Amygdala (tissue), 56 donors: Measurements from ENCODE around the gene PRPF38B.
"Not testable (repeated sequence)": the region's sequence is repeated elsewhere in the genome, so short reads cannot be mapped to it uniquely, and the experiment has no call there.

ENCODE experiments used
- DNase-seq, 56 donors: peaks; one replicate each; lab custom pipeline; 2025; lab: John Stamatoyannopoulos, UW

The PRPF38B gene, protein sequence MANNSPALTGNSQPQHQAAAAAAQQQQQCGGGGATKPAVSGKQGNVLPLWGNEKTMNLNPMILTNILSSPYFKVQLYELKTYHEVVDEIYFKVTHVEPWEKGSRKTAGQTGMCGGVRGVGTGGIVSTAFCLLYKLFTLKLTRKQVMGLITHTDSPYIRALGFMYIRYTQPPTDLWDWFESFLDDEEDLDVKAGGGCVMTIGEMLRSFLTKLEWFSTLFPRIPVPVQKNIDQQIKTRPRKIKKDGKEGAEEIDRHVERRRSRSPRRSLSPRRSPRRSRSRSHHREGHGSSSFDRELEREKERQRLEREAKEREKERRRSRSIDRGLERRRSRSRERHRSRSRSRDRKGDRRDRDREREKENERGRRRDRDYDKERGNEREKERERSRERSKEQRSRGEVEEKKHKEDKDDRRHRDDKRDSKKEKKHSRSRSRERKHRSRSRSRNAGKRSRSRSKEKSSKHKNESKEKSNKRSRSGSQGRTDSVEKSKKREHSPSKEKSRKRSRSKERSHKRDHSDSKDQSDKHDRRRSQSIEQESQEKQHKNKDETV

DNA sequence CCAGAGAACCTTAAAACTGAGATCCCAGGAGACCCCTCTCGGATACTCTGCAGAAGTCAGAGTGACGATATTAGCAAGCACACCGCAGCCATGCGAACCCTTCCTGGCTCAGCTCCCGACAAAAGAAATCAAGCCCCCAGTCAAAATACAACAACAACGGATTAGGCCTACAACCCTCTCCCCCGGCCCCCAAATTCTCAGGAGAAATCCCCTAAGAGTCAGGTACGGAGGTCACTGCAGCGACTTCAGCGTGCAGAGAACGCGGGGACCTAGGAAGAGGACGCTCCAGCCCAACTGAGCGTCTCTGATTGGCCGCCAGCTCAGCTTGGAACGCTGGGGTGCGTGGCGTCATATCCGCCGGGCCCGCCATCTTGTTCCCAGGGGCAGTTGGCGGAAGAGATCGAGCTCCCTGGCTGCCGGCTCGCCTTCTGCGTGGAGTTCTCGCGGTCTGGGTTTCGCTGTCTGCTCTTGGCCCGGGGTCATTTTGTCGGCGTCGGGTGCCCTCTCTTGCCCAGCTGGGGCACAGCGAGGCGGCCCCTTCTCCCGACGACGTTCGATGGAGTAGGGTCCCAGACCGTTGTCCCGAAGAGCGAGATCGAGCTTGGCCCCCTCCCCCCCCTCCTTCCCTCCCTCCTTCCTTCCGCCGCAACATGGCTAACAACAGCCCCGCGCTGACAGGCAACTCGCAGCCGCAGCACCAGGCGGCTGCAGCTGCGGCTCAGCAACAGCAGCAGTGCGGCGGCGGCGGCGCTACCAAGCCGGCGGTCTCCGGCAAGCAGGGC is at the start of gene PRPF38B:
TSS of gene PRPF38B (plus strand) at position 369 of the 782 bp plus-strand sequence. CDS start at position 651, 282 bp downstream.
- DNase-seq: peak; percentile 48 to 97 (median 90)

DNA sequence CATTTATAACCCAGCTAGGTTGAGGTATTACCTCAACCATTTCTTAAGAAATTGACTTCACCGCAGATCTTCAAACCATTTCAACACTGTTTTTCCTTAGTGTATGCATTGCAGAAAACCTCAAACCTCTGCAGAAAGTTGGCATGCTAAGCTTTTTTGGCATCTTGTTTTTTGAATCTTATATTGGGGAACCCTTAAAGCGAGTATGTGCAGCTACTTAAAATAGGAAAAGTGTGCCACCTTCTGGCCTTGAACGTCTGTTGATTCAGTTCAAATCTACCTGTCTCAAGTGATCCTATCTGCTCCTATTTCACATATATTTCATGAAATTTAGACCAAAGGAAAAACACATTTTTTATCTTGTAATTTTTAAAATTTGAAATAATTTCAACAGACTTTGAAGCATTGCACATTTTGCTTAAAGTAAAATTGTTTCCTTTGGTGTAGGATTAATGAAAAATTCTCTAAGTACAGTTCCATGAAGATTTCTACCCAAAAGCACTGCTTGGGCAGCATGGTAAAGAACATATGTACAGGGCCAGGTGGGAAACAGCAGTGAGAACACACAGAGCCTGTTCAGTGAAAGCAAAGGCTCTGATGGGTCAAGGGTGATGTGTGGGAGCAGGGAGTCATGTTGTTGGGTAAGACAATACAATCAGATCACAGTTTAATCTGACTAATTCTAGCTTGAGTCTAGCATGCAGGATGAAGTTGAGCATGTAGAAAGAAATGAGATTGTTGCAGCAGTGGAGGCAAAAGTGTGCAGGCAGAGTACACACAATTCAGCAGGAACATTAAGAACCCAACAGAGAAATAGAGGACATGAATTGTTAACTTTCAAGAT is 48.4 kb upstream of the PRPF38B start:
- peak in 13 of 56 donors; percentile 3 to 55 (median 17) for DNase-seq

GRCh38 chr1:108644984-108645383 is 47.1 kb upstream of the PRPF38B start:
- DNase-seq: no peak

- no peak for DNase-seq
These were observed 46.4 kb upstream of the PRPF38B start for GRCh38 chr1:108645564-108646184.

GRCh38 chr1:108646265-108646647 is 45.9 kb upstream of the PRPF38B start:
- DNase-seq: no peak

GRCh38 chr1:108646648-108647269 is 45.4 kb upstream of the PRPF38B start:
- peak in 38 of 56 donors; percentile 4 to 78 (median 34) for DNase-seq

GRCh38 chr1:108653431-108654105 is 38.5 kb upstream of the PRPF38B start:
- DNase-seq: no peak

DNA sequence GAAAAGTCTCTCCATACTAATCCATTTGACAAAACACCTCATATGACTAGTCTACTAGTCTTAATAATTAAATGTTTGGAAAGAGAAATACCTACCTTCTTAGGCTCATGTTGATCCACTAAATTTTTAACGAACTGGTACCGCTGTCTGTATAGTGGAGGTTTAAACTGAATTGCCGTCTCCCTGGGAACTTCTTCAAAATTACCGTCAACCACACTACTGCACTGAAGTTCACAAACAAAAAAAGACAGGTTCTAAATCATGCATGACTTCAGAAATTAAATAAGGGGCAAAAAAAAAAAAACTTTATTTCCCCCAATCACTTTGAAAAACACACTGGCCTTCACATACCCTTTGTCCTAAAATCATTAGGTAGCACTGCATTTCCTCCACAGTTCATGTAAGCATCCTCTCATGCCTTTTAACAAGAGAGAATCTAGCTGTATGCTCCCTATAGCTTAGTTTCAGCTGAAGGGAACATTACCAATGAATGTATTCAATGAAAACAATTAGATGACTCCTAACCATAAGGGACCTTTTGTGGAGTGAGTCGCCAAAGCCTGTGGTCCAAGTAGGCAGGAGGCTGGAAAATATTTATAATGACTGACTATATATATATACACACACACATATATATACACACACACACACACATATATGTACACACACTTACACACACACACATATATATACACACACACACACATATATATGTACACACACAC is 34.6 kb upstream of the PRPF38B start:
- no peak for DNase-seq

GRCh38 chr1:108661030-108661609 is 31.0 kb upstream of the PRPF38B start, which contains the start of gene HENMT1:
TSS of gene HENMT1 (minus strand) at chr1:108661093. CDS start at chr1:108659884, 1,209 bp downstream.
- peak in 44 of 56 donors; percentile 15 to 74 (median 51) for DNase-seq

DNA sequence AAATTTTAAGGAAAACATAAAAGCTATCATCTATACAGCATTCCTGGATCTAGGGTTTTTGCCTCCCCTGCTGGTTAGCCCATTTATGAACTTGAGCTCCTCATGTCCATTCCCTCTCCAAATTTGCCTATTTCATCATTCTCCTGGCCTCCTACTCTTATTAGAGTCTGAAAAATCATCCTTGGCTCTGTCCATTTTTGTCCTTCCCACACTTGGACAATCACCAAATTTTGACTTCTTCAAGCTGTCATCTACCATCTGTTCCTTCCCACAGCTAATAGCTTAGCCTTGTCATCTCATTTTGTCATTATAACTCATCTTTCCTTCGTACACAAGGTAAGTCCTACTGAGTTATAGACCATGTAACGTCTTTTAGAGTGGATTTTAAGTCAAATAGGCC is 29.0 kb upstream of the PRPF38B start:
- DNase-seq: no peak

DNA sequence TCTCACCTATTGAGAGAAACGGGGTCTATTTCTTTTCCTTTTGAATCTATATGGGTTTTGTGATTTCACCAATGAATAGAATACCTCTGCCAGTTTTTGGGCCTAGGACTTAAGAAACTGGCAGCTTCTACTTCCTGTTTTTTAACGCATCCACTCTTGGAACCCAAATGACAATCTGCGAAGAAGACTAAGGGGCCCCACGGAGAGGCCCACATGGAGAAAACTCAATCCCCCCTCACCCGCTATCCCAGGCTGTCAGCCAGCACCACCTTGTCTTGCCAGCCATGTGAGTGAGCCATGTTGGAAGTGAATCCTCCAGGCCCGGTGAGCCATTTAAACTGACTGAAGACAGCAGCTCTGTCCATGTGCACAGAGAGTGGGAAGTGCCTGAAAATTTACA is 27.6 kb upstream of the PRPF38B start:
- DNase-seq: no peak

DNA sequence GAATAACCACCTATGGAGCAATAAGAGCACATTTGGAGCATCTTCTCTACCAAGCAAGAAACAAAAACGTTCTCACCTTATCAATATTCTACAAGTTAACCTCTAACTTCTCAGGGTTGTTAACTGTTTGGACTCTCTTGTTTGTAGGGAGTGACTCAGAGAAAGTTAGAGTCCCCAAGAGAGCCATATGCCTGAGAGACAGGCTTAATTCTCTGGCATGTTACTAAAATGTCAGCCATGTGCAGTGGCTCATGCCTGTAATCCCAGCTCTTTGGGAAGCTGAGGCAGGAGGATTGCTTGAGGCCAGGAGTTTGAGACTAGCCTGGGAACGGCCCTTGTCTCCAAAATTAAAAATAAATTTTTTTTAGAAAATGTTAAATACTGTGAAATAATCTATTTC is 27.0 kb upstream of the PRPF38B start:
- DNase-seq: no peak

GRCh38 chr1:108665771-108666170 is 26.3 kb upstream of the PRPF38B start:
- DNase-seq: no peak

GRCh38 chr1:108667422-108667821 is 24.7 kb upstream of the PRPF38B start:
- not testable (repeated sequence) for DNase-seq

DNA sequence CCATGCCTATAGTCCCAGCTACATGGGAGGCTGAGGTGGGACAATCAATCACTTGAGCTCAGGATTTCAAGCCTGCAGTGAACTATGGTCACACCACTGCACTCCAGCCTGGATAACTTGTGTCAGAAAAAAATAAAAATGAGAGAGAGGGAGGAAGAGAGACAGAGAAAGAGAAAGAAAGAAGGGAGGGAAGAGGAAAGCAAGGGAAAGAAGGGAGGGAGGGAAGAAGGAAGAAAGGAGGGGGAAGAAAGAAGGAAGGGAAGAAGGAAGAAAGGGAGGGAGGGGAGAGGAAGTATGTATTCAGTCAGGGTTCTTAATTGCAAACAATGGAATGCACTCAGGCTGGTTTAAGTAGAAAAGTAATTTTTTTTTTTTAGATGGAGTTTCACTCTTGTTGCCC is 23.3 kb upstream of the PRPF38B start:
- no peak for DNase-seq

DNA sequence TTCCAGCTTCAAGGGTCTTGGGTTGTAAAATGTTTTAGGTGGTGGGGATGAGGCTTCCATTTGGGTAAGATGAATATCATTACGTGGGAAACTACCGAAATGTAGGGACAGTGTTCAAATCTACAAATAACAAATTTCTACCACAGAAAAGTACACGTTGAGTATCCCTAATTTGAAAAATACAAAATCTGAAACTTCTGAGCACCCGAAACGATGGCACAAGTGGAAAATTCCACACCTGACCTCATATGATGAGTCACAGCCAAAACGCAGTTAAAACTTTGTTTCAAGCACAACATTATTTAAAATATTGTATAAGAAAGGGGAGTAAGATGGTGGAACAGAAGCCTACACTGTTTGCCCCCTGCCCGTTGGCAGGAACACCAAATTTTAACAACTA is 22.4 kb upstream of the PRPF38B start:
- DNase-seq: no peak

DNA sequence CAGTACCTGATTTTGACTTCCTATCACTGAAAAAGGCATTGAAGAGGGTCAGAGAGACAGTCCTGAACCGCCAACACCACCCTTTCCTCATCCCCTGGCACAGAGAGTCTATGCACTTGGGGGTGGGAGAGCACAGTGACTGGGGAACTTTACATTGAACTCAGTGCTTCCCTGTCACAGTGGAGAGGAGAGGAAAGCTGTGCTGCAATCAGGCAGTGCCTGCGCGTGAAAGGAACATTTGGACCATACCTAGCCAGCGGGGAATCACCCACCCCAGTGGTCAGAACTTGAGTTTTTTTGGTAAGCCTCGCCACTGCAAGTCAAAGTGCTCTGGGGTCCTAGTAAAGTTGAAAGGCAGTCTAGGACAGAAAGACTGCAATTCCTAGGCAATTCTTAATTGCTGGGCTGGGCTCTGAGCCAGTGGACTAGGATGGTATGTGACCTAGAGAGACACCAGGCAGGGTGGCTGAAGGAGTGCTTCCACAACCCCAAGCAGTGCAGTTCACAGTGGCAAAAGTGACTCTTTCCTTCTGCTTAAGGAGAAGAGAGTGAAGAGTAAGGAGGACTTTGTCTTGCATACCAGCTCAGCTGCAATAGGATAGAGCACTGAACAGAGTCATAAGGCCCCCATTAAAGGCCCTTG is 21.9 kb upstream of the PRPF38B start:
- DNase-seq: no peak
